OCI-M2 (cell line): ENCODE results near the gene MYO7A.

Experiments
- DNase-seq: peaks from one replicate; lab custom pipeline; 2025; ENCODE audit not compliant: unreplicated experiment; lab: John Stamatoyannopoulos, UW

Gene MYO7A

GRCh38 chr11:77144857-77145428 is 16.9 kb downstream of the MYO7A start:
- no peak for DNase-seq

- DNase-seq, result no peak
These were observed 18.4 kb downstream of the MYO7A start for GRCh38 chr11:77146261-77147035.

- no peak for DNase-seq
These were observed 18.9 kb downstream of the MYO7A start for GRCh38 chr11:77147036-77147315.

- DNase-seq, result no peak
These were observed 19.7 kb downstream of the MYO7A start for GRCh38 chr11:77147668-77148321.

- DNase-seq, result no peak
These were observed 21.1 kb downstream of the MYO7A start for GRCh38 chr11:77148963-77149715.

GRCh38 chr11:77149716-77150392 is 21.8 kb downstream of the MYO7A start:
- DNase-seq, result no peak

- no peak for DNase-seq
These were observed 22.8 kb downstream of the MYO7A start for GRCh38 chr11:77150836-77151235.

- DNase-seq, result no peak
These were observed 23.9 kb downstream of the MYO7A start for GRCh38 chr11:77151804-77152509.

GRCh38 chr11:77152846-77153245 is 24.8 kb downstream of the MYO7A start:
- DNase-seq, result no peak

DNA sequence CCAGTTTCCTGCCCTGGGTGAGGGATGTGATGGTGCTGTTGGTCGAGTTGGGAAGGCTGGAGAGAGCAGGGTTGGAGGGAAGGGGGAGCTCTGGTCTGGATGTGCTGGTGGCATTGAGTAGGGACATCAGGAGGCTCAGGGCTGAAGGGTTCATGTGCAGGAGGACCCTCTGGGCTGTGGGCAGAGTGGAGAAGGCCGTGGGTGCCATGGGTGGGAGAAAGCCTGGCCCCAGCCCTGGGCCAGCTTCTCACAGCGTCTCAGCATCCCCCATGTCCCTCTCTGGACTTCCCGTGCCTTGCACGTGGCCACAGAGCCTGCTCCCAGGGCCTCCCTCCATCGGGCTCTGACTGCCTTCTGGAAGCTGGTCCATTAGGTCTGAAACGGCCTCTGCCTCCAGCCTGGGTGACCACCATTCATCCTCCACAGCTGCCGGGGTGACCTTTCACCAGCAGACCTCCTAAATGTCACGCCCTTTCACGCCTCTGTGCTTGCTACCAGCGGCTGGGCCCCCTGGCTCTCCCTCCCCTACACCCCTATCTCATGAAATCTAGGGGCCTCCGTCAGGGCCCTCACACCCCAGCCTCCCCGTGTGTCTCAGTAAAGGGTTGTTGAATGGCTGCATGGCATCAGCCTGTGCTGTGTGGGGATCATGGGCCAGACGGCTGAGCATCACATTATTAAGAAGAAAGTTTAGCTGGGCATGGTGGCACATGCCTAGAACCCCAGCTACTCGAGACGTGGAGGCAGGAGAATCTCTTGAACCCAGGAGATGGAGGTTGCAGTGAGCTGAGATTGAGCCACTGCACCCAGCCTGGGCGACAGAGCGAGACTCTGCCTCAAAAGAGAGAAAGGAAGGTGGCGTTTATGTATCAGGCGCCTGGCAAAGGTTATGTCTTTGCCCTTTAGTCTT is 25.5 kb downstream of the MYO7A start:
- no peak for DNase-seq

- DNase-seq, result no peak
These were observed 26.5 kb downstream of the MYO7A start for GRCh38 chr11:77154381-77155081.

GRCh38 chr11:77155082-77155475 is 27.0 kb downstream of the MYO7A start:
- DNase-seq, result no peak

- no peak for DNase-seq
These were observed 27.6 kb downstream of the MYO7A start for GRCh38 chr11:77155556-77156130.

DNA sequence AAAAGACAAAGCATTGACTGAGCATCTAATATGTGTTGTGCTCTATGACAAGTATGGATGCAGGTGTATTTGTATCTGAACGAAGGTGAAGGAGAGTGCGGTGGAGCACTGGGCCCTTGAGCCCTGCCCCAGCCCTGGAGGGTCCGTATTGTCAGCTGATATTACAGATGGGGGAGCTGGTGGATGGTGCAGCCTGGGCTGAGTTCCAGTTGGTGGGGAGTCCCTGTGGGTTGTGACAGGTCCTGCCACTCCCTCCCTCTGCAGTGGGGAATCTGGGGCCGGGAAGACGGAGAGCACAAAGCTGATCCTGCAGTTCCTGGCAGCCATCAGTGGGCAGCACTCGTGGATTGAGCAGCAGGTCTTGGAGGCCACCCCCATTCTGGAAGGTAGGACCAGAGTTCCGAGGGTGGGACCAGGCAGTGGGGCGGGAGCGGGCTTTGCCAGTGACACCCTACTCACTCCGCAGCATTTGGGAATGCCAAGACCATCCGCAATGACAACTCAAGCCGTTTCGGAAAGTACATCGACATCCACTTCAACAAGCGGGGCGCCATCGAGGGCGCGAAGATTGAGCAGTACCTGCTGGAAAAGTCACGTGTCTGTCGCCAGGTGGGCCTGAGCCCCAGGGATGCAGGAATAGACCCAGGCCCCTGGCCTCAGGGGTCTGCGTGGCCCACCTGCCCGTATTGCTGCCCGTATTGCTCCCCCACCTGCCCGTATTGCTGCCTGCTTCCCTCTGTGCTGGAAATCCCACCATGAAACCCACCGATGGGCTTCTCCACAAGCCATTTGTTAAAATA is 28.6 kb downstream of the MYO7A start:
- DNase-seq, result no peak

DNA sequence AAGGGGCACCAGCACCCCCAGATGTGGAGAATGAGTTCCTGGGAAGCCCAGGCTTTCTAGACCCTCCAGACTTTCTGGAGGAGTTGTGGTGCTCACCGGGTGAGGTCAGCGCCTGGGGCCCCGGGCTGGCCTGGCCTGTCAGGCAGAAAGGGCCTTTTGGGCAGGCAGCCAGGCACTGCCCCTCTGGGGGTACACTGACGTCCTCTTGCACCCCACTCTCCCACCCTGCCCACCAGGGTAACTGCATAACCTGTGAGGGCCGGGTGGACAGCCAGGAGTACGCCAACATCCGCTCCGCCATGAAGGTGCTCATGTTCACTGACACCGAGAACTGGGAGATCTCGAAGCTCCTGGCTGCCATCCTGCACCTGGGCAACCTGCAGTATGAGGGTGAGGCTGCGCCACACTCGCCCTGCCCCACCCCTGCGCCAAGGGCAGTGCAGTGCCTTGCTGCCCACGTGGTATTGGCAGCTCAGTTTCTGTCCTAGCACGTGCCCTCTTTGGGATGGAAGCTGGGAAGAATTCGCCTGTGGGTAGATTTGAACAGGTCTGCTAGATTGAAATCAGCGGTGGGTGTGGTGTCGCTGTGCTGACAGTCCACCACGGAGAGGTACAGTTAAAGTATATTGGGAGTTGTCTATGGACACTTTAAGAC is 30.1 kb downstream of the MYO7A start:
- DNase-seq, result no peak

DNA sequence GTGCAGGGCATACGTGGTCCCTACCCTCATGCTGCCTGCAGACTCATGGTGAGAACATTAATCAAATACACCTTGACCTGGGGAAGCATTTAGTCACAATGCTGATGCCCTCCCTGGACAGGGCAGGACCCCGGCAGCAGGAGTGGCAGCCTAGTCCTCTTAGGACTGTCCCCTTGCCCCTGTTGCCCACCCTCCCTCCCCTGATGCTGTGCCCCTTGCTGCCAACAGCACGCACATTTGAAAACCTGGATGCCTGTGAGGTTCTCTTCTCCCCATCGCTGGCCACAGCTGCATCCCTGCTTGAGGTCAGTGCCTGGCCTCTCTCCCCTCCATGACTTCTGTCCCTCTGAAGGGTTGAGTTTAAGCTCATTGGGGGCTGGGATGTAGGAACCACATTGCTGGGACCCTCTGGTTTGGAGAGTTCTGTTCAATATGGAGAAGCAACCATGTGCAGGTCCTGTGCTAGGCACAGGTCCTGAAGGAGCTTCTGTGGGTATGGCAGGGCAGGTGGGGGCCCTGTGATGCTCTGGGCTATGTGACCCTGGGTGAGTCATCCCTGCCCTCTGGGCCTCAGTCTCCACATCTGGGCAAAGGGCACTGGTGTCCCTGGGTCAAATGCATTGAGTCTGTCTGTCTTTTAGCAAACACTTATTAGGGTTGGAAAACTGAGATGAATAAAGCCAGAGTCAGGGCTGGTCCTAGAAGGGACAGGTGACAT is 31.3 kb downstream of the MYO7A start:
- DNase-seq, result no peak
